T-helper 2 cell (primary cell): Measurements from ENCODE around the gene CYP2U1.

Source experiments
- DNase-seq, 5 experiments: peaks; one replicate each; pipeline versions ENCODE4 v3.0.0 to v3.0.0-alpha.2; 2012 to 2022

The CYP2U1 gene

GRCh38 chr4:107987916-107988762 lies 56.8 kb downstream of the CYP2U1 start:
- DNase-seq: no peak

- DNase-seq: no peak
These were observed 57.4 kb downstream of the CYP2U1 start for GRCh38 chr4:107988763-107989035.

GRCh38 chr4:107989162-107989536 lies 57.8 kb downstream of the CYP2U1 start:
- no peak for DNase-seq

- DNase-seq: peak; percentile 87 to 96 (median 91)
These were observed 58.4 kb downstream of the CYP2U1 start, which contains the start of gene HADH for GRCh38 chr4:107989537-107990386. TSS of gene HADH (plus strand) at chr4:107989889. CDS start at chr4:107989933, 44 bp downstream.

DNA sequence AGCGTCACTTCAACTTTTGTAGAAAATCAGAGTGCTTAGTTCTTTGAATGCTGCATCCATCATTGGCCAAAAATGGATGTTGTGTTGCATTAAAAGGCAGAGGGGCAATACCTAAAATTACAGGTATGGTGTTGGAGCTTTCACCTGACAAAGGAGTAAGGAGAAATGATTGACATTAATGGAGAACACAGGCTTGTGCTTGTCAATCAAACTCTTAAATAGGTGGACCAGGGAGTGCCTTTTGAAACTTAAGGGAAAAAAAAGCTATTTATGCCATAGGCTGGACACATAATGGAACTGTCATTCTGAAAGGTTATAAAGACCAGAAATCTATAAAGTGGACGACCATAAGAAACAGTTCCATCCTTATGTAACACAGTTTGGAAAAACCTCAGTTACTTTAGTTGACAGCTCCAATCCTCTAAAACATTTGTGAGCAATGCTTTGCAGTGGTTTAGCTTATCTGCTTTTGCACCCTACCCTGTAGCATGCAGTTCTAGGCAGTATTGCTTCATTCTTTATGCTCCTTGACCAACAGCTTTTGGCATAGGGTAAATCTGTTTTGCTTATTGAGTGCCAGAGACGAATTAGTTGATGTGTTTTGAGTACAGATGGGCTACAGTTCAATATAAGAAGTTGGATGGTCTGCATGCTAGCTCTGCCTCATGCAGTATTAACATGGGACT lies 60.7 kb downstream of the CYP2U1 start:
- DNase-seq: no peak

DNA sequence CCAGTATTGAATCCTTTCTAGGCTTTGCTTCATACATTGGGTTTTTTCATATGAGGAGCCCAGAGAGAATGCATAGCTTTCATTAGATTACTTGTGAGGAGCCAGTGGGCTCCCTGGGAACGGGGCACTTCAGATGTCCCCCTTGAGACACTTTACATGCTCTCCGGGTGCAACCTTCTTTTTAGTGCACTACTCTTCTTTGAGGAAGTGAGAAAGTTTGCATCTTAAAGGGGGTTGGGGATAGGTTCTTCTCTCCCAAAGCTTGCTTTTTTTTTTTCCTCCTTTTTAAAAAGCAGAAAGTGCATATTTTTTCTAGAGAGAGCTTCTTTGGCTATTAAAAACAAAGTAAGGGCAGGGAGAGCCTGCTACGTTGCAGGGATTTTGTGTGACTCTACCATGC lies 62.6 kb downstream of the CYP2U1 start:
- no peak for DNase-seq

GRCh38 chr4:107994894-107995293 lies 63.5 kb downstream of the CYP2U1 start:
- DNase-seq: no peak

DNA sequence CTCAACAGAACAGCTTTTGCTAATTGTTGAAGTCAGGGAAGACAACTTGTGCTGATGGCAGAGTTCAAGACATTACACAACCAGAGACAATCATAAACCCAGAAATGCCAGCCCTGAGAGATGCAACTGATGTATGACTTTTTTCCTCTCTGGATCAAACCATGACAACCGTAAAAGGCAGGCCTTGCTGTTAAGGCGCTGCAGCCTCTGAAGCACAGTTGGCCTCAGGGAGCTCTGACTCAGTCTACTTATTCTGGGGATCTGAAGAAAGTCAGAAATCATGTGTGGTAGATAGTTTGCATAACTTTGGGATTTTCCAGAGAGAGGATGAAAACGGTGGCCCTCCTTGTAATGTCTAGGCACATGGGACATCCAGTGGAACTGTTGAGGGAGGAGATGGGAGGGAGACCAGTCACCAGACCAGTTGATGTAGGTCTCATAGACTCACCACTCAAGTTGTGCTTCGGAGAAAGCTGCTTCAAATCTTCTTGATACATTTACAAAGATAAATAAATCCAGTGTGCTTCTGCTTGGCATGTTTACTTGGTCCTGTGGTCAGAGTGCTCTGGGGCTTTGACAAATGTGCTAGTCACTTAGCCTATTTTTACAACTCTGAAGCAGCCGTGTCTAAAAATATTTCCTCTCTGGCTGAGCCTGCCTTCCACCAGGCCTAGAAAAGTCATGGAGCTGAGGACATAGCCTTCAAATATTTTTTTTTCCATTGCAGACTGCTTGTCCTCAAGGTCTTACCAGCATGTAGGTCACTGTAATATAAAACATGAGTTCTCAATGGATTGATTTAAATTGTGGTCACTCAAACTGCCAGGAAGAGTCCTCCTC lies 65.8 kb downstream of the CYP2U1 start:
- peak in 1 of 5 experiments; percentile 16 for DNase-seq

GRCh38 chr4:107997794-107998193 lies 66.4 kb downstream of the CYP2U1 start:
- DNase-seq: no peak

- DNase-seq: no peak
These were observed 68.7 kb downstream of the CYP2U1 start for GRCh38 chr4:107999932-108000539.

- no peak for DNase-seq
These were observed 70.3 kb downstream of the CYP2U1 start for GRCh38 chr4:108001540-108002135.
